NB4 (cell line): ENCODE measurements around the gene MXRA5.

Source experiments
- MYC ChIP-seq: IDR thresholded peaks from 2 replicates; pipeline ENCODE4 v1.6.1; 2011; ENCODE audit warnings: low read depth, low read length
- POLR2A ChIP-seq: IDR thresholded peaks from 2 replicates; pipeline ENCODE4 v1.6.1; 2011; ENCODE audit warnings: mild to moderate bottlenecking; ENCODE audit not compliant: insufficient read length; ENCODE audit errors: extremely low read depth
- TF ChIP-seq, protein P1 (sequence below): IDR thresholded peaks from 2 replicates; pipeline ENCODE4 v1.6.1; 2011; ENCODE audit warnings: low read depth, low read length
- TF ChIP-seq, protein P2 (sequence below): IDR thresholded peaks from one replicate; pipeline ENCODE4 v1.5.1; 2012; ENCODE audit warnings: low read depth, low read length

DNA sequence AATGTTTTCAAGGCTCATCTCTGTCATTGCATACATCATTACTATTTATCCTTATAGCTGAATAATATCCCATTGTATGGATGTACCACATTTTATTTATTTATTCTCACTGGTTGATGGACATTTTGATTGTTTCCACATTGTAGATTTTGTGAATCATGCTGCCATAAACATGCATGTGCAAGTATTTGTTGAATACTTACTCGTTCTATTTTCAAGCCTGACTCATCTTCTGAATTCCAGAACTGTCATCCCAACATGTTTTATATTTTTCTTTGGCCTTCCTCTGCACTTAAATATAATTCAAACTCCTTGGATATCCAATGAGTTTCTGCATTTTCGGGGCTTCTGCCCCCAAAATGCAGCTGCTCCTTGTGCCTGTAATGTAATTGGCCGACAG lies 77.6 kb downstream of the MXRA5 start:
- TF ChIP-seq, protein P1, sequence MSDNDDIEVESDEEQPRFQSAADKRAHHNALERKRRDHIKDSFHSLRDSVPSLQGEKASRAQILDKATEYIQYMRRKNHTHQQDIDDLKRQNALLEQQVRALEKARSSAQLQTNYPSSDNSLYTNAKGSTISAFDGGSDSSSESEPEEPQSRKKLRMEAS, result no peak
- TF ChIP-seq POLR2A, result no peak
- TF ChIP-seq, protein P2, sequence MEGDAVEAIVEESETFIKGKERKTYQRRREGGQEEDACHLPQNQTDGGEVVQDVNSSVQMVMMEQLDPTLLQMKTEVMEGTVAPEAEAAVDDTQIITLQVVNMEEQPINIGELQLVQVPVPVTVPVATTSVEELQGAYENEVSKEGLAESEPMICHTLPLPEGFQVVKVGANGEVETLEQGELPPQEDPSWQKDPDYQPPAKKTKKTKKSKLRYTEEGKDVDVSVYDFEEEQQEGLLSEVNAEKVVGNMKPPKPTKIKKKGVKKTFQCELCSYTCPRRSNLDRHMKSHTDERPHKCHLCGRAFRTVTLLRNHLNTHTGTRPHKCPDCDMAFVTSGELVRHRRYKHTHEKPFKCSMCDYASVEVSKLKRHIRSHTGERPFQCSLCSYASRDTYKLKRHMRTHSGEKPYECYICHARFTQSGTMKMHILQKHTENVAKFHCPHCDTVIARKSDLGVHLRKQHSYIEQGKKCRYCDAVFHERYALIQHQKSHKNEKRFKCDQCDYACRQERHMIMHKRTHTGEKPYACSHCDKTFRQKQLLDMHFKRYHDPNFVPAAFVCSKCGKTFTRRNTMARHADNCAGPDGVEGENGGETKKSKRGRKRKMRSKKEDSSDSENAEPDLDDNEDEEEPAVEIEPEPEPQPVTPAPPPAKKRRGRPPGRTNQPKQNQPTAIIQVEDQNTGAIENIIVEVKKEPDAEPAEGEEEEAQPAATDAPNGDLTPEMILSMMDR, result no peak
- TF ChIP-seq MYC, result no peak
